ENCODE results near the gene CCL7.

Gene CCL7

DNA sequence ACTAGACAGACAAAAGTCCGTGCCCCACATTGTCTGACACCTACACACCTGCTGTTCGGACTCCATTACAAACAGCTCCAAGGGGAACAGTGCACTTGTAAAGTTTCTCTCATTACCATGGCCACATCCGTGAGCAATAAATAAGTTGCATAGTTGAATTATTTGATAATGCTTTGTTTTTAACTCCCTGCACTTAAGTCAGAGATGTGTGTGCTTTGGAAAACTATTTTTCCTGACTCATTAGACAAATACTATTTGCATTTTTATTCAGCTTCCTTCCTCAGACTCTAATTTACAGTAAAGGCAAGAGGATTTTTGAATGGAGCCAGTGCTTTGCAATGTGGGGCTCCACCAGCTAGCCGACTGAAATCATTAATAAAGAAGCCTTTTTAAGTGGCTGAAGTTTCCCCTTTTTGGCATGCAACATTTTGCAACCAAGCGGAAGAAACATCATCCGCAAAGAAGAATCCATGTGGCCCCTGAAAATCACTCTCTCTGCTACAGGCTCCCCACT is 21.5 kb upstream of the CCL7 start:
- no peak for DNase-seq

DNA sequence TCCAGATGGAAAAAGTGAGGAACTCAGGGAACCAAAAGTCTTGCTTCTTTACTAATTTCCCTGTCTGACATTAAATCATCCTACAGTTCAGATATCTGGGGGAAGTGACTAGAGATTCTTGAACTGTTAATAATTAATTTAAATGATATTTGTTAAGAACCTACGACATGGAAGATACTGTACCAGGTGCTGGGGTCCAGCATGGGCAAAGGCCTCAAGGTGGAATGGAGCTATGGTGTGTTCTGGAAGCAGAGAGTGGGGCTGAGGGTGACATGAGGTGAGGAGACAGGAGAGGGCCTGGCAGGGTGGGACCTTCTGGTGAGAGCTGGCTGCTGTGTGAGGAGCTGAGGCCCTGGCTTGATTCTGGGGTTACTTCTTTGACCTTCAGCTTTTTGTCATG is 21.0 kb upstream of the CCL7 start:
- DNase-seq, result no peak

DNA sequence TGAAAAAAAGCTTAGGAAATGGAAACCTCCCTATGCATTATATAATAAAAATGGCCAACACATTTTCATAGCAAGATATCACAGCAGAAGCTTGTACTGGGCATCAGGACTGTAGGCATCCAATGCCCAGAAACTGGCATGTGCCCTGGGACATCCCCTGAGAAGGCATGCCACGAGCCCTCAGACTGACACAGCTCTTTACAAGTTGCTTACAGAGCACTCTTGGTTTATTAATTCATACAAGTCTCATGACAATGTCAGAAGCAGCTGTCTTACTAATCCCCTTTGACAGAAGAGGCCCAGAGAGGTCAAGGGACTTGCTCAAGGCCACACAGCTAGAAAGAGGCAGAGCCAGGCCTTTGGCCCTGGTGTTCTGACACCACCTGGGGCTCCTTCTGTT is 20.5 kb upstream of the CCL7 start:
- no peak for DNase-seq

DNA sequence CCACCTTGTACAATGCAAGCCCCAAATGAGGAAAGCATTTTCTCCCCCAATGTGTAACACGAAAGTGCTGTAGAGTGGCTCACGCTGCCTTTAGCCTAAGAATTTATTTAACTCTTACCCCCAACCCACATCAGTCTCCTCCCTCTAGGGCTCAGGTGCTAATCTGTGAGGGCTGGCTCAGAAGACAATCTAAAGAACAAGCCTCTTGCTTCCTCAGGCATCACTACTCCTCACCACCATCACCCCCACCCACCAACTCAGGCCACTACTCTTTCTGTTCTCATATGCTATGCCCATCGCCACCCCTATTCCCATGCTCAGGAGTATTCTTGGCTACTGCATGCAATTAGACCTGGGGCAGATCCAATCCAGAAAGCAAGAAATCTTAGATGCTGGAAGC is 18.8 kb upstream of the CCL7 start:
- no peak for DNase-seq

DNA sequence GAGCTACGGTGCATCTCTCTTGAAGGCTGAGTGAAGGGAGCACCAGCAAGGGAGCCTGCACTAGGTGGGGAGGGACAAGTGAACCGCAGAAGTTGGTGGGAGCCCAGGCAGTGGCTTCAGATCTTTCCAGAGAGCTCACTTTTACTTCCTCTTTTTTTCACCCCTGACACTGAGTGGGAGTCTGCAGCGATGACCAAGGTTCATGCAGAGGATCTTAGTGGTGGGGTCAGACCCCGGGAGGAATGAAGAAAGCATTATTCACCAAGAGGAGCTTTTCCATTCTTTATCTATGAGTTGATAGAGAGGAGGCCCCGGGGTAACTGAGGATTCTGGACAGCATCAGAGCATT is 18.0 kb upstream of the CCL7 start:
- DNase-seq, result no peak

DNA sequence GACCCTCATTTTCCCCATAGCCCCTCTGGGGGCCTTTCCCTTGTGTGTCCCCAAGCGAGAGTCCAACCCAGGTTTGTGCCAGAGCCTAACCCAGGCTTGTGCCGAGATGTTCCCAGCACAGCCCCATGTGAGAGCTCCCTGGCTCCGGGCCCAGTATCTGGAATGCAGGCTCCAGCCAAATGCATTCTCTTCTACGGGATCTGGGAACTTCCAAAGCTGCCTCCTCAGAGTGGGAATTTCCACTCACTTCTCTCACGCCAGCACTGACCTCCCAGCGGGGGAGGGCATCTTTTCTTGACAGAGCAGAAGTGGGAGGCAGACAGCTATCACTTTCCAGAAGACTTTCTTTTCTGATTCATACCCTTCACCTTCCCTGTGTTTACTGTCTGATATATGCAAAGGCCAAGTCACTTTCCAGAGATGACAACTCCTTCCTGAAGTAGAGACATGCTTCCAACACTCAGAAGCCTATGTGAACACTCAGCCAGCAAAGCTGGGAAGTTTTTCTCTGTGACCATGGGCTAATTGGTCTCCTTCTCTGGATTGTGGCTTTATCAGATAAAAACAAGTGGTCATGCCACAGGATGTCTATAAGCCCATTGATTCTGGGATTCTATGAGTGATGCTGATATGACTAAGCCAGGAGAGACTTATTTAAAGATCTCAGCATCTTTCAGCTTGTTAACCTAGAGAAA is 17.4 kb upstream of the CCL7 start:
- peak; percentile 50 for DNase-seq

DNA sequence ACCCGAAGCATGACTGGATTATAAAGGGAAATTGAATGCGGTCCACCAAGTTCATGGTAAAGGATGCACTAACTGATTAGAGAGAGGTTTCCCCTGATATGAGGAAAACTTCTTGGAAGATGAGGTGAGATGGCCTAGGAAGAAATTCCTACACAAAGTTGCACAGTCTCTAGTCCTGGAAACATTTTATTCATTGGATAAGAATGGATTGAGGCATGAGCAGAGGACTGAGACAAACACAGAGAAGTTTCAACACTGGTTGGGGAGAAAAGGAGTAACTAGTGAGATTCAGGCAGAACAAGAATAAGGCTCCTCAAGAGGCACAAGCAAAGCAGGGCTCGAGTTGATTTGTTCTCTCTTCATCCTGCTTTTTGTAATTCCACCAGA is 16.9 kb upstream of the CCL7 start:
- DNase-seq, result no peak

DNA sequence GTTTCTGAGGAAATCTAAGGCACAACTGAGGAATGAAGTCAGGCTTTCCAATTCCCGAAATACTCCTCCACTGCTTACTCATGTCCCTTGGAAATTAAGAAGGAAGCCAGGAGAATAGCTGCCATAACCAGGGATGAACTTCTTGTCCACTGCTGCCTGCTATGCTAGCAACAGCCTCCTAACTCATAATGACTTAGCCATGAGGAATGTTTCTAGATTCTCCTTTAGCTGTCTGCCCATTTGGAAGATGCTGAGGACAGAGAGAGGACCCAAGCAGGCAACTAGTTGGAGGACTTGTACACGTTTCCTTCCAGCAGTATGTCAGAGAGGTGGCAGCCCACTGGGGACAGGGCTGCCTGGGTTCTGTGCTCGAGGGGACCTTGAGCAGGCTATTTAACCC is 15.9 kb upstream of the CCL7 start:
- peak; percentile 47 for DNase-seq

DNA sequence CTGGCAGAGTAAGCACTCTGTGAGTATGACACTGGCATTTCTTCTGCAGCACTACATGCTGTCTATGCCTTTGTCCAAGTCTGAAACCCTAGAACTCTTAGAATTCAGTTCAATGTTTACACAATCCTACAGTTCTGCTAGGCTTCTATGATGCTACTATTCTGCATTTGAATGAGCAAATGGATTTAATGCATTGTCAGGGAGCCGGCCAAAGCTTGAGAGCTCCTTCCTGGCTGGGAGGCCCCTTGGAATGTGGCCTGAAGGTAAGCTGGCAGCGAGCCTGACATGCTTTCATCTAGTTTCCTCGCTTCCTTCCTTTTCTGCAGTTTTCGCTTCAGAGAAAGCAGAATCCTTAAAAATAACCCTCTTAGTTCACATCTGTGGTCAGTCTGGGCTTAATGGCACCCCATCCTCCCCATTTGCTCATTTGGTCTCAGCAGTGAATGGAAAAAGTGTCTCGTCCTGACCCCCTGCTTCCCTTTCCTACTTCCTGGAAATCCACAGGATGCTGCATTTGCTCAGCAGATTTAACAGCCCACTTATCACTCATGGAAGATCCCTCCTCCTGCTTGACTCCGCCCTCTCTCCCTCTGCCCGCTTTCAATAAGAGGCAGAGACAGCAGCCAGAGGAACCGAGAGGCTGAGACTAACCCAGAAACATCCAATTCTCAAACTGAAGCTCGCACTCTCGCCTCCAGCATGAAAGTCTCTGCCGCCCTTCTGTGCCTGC is 15.2 kb upstream of the CCL7 start, which contains the start of gene CCL2:
Gene CCL2, plus strand, starts transcription at position 635 of the 730 bp plus-strand sequence. Its CDS starts 65 bp downstream, at position 700.
- DNase-seq, result peak; percentile 93

DNA sequence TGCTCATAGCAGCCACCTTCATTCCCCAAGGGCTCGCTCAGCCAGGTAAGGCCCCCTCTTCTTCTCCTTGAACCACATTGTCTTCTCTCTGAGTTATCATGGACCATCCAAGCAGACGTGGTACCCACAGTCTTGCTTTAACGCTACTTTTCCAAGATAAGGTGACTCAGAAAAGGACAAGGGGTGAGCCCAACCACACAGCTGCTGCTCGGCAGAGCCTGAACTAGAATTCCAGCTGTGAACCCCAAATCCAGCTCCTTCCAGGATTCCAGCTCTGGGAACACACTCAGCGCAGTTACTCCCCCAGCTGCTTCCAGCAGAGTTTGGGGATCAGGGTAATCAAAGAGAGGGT is 14.7 kb upstream of the CCL7 start:
- DNase-seq, result no peak

DNA sequence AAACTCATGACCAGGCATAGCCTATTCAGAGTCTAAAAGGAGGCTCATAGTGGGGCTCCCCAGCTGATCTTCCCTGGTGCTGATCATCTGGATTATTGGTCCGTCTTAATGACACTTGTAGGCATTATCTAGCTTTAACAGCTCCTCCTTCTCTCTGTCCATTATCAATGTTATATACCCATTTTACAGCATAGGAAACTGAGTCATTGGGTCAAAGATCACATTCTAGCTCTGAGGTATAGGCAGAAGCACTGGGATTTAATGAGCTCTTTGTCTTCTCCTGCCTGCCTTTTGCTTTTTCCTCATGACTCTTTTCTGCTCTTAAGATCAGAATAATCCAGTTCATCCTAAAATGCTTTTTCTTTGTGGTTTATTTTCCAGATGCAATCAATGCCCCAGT is 14.2 kb upstream of the CCL7 start:
- no peak for DNase-seq

DNA sequence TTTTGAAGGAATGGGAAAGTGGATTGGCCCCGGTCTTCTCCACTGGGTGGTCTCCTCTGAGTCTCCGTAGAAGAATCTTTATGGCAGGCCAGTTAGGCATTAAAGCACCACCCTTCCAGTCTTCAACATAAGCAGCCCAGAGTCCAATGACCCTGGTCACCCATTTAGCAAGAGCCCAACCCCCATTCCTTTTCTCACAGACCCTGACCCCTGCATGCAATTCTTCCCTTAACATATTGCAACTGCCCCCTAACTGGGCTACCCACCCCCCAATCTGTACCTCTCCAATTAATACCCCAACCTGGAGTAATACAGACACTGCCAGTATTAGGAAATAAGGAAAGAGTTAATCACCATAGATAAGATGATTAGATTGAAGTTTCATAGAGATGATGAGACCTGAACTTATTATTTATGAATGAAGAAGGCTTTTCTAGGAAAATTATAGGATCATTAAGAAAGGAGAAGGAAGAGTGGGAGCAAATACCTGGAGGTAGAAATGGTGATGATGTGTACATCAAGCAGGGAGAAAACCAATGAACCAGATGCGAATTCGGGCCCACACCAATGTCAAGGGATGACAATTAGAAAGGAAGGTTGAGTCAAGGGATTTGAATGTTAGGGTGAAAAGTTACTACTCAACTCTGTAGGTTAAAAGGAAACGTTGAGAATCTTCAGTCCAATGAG is 12.6 kb upstream of the CCL7 start:
- no peak for DNase-seq

DNA sequence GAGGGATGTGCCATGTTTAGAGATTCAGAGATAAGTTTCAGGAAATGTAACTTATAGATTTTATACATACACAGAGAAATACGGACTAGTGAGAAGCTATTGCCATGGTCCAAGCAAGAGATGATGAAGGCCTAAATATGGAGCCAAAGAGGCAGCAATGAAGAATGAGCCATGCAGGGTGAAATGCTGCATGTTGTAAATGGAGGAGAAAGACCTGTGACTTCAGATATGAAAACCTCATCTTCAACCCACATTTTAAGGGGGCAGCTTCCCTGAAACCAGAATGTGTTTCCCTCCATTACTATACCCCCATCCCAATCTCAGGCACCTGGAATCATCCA is 12.1 kb upstream of the CCL7 start:
- no peak for DNase-seq

DNA sequence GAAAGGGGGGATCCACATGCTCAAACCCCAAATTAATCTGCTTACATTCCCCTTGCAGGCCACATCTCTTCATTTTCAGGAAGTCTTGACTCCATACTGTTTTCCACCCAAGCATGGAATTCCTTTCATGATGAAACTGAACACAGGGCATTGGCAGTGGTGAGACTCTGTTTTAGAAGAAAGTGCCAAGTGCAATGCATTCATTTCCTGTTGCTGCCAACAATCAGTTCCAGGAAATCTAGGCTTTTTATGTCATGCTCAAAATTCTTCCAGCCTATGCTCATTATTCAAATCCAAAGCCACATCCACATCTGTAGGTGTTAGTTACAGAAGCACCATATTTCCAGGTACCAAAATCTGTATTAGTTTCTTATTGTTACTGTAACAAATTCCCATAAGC is 10.9 kb upstream of the CCL7 start:
- no peak for DNase-seq

DNA sequence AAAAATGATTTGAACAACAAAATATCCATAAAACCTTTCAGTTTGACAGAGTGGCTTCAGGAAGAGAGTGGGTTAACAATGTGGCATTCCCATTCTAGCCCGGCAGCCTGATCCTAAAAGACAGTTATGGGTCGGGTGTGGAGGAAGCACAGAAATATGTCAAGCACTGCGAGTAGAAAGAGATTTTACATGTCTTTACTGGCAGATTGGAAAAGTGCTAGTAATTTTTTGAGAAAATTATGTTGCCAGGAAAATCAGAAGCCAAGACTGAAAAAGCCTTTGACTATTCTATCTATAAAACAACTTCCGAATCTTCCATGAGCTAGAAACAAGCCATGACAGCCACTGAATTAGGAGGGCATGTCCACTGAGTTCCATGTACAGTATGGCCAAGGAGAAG is 9.2 kb upstream of the CCL7 start:
- DNase-seq, result no peak

DNA sequence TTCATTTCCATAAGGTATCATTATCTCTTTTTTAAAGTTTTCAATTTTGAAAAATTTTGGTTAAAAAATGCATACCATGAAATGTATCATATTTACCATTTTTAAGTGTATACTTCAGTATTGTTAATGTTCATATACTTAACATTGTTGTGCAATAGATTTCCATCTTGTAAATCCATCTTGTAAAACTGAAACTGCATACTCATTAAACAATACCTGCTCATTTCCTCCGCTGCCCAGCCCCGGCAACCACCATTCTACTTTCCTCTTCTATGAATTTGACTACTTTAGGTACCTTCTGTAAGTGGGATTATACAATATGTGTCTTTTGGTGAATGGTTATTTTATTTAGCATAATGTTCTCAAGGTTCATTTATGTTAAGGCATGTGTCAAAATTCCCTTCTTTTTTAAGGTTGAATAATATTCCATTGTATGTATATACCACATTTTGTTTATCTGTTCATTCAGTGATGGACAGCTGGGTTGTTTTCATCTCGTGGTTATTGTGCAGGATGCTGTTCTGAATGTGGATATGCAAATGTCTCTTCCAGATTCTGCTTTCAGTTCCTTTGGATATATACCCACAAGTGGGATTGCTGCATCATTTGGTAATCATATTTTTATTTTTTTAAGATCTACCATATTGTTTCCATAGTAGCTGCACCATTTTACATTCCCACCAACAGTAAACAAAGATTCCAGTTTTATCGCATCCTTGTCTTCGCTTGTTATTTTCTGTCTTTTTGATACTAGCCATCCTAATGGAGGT is 8.3 kb upstream of the CCL7 start:
- DNase-seq, result no peak

DNA sequence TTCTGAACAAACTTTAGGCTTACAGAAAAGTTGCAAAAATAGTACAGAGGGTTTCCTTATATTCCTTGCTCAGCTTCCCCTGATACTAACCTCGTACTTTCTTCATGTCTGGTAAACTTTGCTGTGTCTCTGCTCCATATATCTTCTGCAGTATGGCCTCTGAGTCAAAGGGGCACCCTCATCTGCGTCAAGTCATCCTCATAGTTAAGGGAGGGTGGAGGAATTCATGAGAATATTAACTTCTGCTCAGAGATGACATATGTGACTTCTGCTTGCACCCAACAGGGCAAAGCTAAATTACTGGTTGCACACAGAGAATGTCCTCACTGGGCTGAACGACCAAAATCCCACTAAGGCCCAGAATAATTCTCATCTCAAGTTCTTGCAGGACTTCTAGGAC is 4.3 kb upstream of the CCL7 start:
- DNase-seq, result no peak

DNA sequence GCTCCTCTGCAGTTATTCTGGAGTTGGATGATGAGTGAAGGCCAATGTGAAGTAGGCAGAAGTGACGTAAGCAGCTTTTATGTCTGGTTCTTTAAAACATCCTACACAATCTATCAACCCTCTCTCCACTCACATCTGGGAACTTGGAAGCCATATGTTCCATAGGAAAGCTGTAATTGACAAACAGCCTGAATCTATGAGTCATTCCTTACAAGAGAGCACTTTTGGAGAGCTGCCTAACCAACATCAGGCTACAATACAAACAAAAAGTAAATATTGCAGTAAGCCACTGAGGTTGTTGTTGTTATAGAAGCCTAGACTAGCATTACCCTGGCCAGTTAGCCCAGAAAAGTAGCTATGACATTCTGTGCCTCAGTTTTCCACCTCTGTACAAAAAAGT is 5.9 kb downstream of the CCL7 start:
- peak; percentile 58 for DNase-seq

DNA sequence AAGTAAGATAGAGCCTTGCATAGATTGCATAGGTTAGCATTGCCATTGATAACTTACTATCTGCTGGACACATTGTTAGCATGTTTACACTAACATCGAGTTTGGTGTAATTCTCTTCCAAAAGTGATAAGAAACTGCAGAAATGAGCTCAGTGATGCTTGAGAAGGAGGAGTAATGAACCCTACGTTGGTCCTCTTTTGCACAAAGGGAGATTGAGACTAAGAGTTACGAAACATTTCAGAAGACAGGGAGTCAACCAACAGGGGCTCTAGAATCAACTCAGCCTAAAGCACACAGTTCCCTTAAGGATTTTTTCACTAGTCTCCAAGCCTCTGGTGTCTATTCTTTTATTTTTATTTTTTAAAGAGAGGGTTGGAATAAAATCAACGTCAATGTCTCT is 6.8 kb downstream of the CCL7 start:
- DNase-seq, result no peak

DNA sequence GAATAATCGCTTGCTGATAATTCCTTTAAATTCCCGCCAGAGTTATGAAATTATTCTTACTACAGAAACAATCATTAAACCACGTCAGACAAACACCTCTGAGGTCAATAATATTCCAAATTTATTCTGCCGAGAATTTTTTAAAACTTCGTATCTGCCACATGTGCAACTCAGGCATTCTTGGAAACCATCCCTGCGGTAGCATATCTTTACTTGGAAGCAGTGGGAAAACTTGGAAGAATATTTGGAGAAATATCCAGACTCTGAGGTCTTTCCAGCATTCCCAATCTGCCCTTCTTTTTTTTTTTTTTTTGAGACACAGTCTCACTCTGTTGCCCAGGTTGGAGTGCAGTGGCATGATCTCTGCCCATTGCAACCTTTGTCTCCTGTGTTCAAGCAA is 13.6 kb downstream of the CCL7 start:
- DNase-seq, result no peak

DNA sequence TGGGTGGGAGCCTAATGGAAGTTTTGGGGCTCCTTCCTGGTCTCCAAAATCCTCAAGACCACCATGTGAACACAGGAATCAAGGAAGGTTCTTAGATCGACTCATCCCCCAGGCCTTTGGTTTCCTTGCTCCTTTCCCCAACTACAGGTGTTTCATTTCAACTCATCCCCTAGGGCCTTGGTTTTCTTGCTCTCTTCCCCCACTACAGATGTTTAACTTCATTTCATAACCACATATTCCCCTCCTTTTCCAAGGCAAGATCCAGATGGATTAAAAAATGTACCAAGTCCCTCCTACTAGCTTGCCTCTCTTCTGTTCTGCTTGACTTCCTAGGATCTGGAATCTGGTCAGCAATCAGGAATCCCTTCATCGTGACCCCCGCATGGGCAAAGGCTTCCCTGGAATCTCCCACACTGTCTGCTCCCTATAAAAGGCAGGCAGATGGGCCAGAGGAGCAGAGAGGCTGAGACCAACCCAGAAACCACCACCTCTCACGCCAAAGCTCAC is 15.3 kb downstream of the CCL7 start, which contains the start of gene CCL11:
Gene CCL11, plus strand, starts transcription at position 457 of the 507 bp plus-strand sequence. CDS start 67 bp downstream, outside the sequence.
- no peak for DNase-seq

DNA sequence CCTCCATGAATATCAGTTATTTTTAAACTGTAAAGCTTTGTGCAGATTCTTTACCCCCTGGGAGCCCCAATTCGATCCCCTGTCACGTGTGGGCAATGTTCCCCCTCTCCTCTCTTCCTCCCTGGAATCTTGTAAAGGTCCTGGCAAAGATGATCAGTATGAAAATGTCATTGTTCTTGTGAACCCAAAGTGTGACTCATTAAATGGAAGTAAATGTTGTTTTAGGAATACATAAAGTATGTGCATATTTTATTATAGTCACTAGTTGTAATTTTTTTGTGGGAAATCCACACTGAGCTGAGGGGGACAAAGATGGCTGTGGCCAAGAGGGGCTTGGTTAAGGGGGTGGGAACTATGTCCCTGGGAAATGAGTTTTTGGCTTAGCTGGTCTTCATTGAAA is 17.9 kb downstream of the CCL7 start:
- no peak for DNase-seq

DNA sequence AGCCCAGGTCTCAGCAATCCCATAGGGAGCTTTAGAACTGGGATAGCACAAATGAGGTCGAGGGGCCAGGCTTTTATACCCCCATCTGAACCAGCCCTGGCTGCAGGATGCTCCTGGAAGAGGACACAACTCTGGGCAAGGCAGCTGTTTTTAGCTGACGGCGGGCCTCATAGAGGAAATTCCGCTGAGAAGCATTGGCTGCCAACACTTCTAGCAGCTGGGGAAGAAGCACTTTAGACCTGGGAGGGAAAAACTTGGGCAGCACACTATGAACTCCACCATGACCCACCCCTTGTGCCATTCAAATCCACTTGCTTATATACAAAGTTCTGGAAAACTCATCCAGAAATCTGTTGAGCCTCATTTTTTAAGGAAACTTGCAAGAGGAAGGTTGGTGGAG is 20.6 kb downstream of the CCL7 start:
- DNase-seq, result no peak
